Astrocyte (in vitro differentiated cells and primary cell): Measurements from ENCODE around the gene C2orf68. TPM values are rescaled to one million over a fixed set of nuclear protein-coding genes. Genes with fewer than 3 reads are reported as not detected.

Source experiments
- DNase-seq: peaks from one replicate; pipeline ENCODE4 v3.0.0-alpha.2; 2010; ENCODE audit warnings: low read depth
- FAIRE-seq: peaks from 2 replicates; lab custom pipeline; 2011; peaks lifted over from hg19 to GRCh38; lab: Jason Lieb, UNC
- H2AFZ ChIP-seq: 2 replicates; pipeline ENCODE4 v1.6.0; 2012; ENCODE audit warnings: low read depth, low read length, inconsistent platforms
- H3K27ac ChIP-seq: 2 replicates; pipeline ENCODE4 v1.5.1; 2011; ENCODE audit warnings: low read depth, low read length, inconsistent platforms
- H3K27me3 ChIP-seq: 2 replicates; pipeline ENCODE4 v1.6.0; 2011; ENCODE audit warnings: low read length, inconsistent platforms; ENCODE audit not compliant: insufficient read depth
- H3K36me3 ChIP-seq: 2 replicates; pipeline ENCODE4 v1.5.1; 2011; ENCODE audit warnings: low read length, inconsistent platforms; ENCODE audit not compliant: insufficient read depth
- H3K4me1 ChIP-seq: 2 replicates; pipeline ENCODE4 v1.5.1; 2011; ENCODE audit warnings: low read length, inconsistent platforms; ENCODE audit not compliant: insufficient read depth
- H3K4me2 ChIP-seq: 2 replicates; pipeline ENCODE4 v1.6.0; 2012; ENCODE audit warnings: low read length, inconsistent platforms
- H3K4me3 ChIP-seq: 2 replicates; pipeline ENCODE4 v1.5.1; 2011; ENCODE audit warnings: low read depth, mild to moderate bottlenecking, low read length, inconsistent platforms; ENCODE audit not compliant: insufficient read depth
- H3K79me2 ChIP-seq: 2 replicates; pipeline ENCODE4 v1.6.0; 2012; ENCODE audit warnings: mild to moderate bottlenecking, low read length, inconsistent platforms; ENCODE audit not compliant: insufficient read depth
- H3K9ac ChIP-seq: 2 replicates; pipeline ENCODE4 v1.6.0; 2012; ENCODE audit warnings: mild to moderate bottlenecking, low read length, inconsistent platforms
- H3K9me3 ChIP-seq: 2 replicates; pipeline ENCODE4 v1.5.1; 2012; ENCODE audit warnings: low read depth, mild to moderate bottlenecking, low read length, inconsistent platforms; ENCODE audit not compliant: insufficient read depth
- H4K20me1 ChIP-seq: 2 replicates; pipeline ENCODE4 v1.6.0; 2012; ENCODE audit warnings: low read length, inconsistent platforms; ENCODE audit not compliant: insufficient read depth
- H3K27ac Mint-ChIP-seq: one replicate; pipeline ENCODE4 v1.8.0; 2021; ENCODE audit warnings: mild to moderate bottlenecking, mixed read lengths; ENCODE audit not compliant: unreplicated experiment
- H3K27me3 Mint-ChIP-seq: one replicate; pipeline ENCODE4 v1.8.0; 2021; ENCODE audit warnings: low read depth, mixed read lengths; ENCODE audit not compliant: unreplicated experiment
- H3K36me3 Mint-ChIP-seq: one replicate; pipeline ENCODE4 v1.8.0; 2021; ENCODE audit warnings: low read depth, mixed read lengths; ENCODE audit not compliant: unreplicated experiment
- H3K4me1 Mint-ChIP-seq: one replicate; pipeline ENCODE4 v1.8.0; 2021; ENCODE audit warnings: low read depth, mixed read lengths; ENCODE audit not compliant: unreplicated experiment
- H3K4me3 Mint-ChIP-seq: one replicate; pipeline ENCODE4 v1.8.0; 2021; ENCODE audit warnings: mild to moderate bottlenecking, moderate library complexity, mixed read lengths; ENCODE audit not compliant: unreplicated experiment
- H3K9me3 Mint-ChIP-seq: one replicate; pipeline ENCODE4 v1.8.0; 2021; ENCODE audit warnings: mild to moderate bottlenecking, mixed read lengths; ENCODE audit not compliant: unreplicated experiment
- CTCF ChIP-seq: IDR thresholded peaks from 2 replicates; pipeline ENCODE4 v1.5.1; 2011; ENCODE audit warnings: low read depth, mild to moderate bottlenecking, inconsistent platforms, low read length, moderate library complexity; ENCODE audit not compliant: insufficient read depth
- EZH2 ChIP-seq: IDR thresholded peaks from 2 replicates; pipeline ENCODE4 v1.6.1; 2012; ENCODE audit warnings: mild to moderate bottlenecking, low read length, inconsistent platforms; ENCODE audit not compliant: insufficient read depth
- total RNA-seq: library from RNA; stranded (reverse); gene quantifications from 2 replicates; pipeline ENCODE4 v1.2.1, GENCODE V29; 2021

C2orf68 gene
- total RNA-seq, 1 donor from 2014 or later: 17.8 TPM

- Histone ChIP-seq H3K27ac (no peak overlapping the region), H2AFZ (peak overlapping the region; percentile 27), H3K4me1 (peaks cover 6% of the 10 kb centered on the region), H3K9me3 (no peaks in the 10 kb centered on the region), H3K9ac (no peak overlapping the region), H3K4me2 (no peak overlapping the region), H3K36me3 (no peaks in the 10 kb centered on the region), H4K20me1 (no peaks in the 10 kb centered on the region), H3K79me2 (no peaks in the 10 kb centered on the region), H3K4me3 (no peak overlapping the region), H3K27me3 (no peaks in the 10 kb centered on the region)
- peak overlapping the region; percentile 55 for H3K27ac Mint-ChIP-seq
- peaks cover 29% of the 10 kb centered on the region for H3K4me1 Mint-ChIP-seq
- H3K9me3 Mint-ChIP-seq: no peaks in the 10 kb centered on the region
- DNase-seq (no peak), FAIRE-seq (no peak)
- no peak for TF ChIP-seq EZH2
- no peak for TF ChIP-seq CTCF
- H3K27me3 Mint-ChIP-seq: peaks cover 7% of the 10 kb centered on the region
- H3K4me3 Mint-ChIP-seq: peak overlapping the region; percentile 60
- peaks cover 6% of the 10 kb centered on the region for H3K36me3 Mint-ChIP-seq
Measured at GRCh38 chr2:85579266-85579935, 32.5 kb downstream of the C2orf68 start.

GRCh38 chr2:85578243-85579180 lies 33.4 kb downstream of the C2orf68 start:
- Histone ChIP-seq H3K4me3 (no peak overlapping the region), H2AFZ (peak overlapping the region; percentile 18), H3K4me2 (no peak overlapping the region), H3K79me2 (no peaks in the 10 kb centered on the region), H3K9me3 (no peaks in the 10 kb centered on the region), H3K27ac (no peak overlapping the region), H3K27me3 (no peaks in the 10 kb centered on the region), H3K4me1 (peaks cover 3% of the 10 kb centered on the region), H3K36me3 (no peaks in the 10 kb centered on the region), H4K20me1 (no peaks in the 10 kb centered on the region), H3K9ac (no peak overlapping the region)
- Mint-ChIP-seq H3K4me1 (peaks cover 27% of the 10 kb centered on the region), H3K4me3 (peak overlapping the region; percentile 79), H3K9me3 (no peaks in the 10 kb centered on the region), H3K36me3 (peaks cover 4% of the 10 kb centered on the region), H3K27me3 (peaks cover 8% of the 10 kb centered on the region), H3K27ac (peak overlapping the region; percentile 71)
- DNase-seq (no peak), FAIRE-seq (no peak)
- no peak for TF ChIP-seq EZH2

- Histone ChIP-seq H3K27me3 (no peaks in the 10 kb centered on the region), H3K4me2 (no peak within 1 kb of the TSS), H3K27ac (no peak within 1 kb of the TSS), H3K36me3 (no peaks in the 10 kb centered on the region), H3K4me1 (peaks cover 3% of the 10 kb centered on the region), H2AFZ (peak within 1 kb of the TSS; percentile 52), H3K9ac (no peak within 1 kb of the TSS), H4K20me1 (no peaks in the 10 kb centered on the region), H3K9me3 (no peaks in the 10 kb centered on the region), H3K4me3 (no peak within 1 kb of the TSS), H3K79me2 (no peaks in the 10 kb centered on the region)
- TF ChIP-seq EZH2 (no peak), CTCF (no peak)
- peak within 1 kb of the TSS; percentile 71 for H3K27ac Mint-ChIP-seq
- DNase-seq (no peak), FAIRE-seq (no peak)
- H3K4me1 Mint-ChIP-seq: peaks cover 27% of the 10 kb centered on the region
- peaks cover 4% of the 10 kb centered on the region for H3K36me3 Mint-ChIP-seq
- peak within 1 kb of the TSS; percentile 79 for H3K4me3 Mint-ChIP-seq
- H3K9me3 Mint-ChIP-seq: no peaks in the 10 kb centered on the region
- peaks cover 7% of the 10 kb centered on the region for H3K27me3 Mint-ChIP-seq
Measured at GRCh38 chr2:85577386-85578242, 34.3 kb downstream of the C2orf68 start, which contains the start of gene VAMP8. Gene VAMP8 (plus strand): TSS chr2:85577586. CDS start chr2:85577647, 61 bp downstream.
